ENCODE results near the gene PPCDC.

GRCh38 chr15:75068748-75069147, 45.4 kb downstream of the PPCDC start:
- TF ChIP-seq CTCF (optimal IDR thresholded peaks at IDR 0.05 in 1 of 3, IDR thresholded peaks at IDR 0.05 in 1 of 3, conservative IDR thresholded peaks at IDR 0.05 in 1 of 3; ENCODE audit: extremely low read depth in 1 of 3, insufficient read depth in 2 of 3, low read length in 3 of 3): no peak
- no peak for TF ChIP-seq EZH2 (IDR thresholded peaks at IDR 0.05; ENCODE audit: low read length)

All from keratinocyte (primary cell).